HUDEP-2 (cell line): ENCODE results near the gene ESD.

Experiments used
- DNase-seq, 76 experiments: peaks; one replicate each; lab custom pipeline; 2025; ENCODE audit not compliant: unreplicated experiment in 76 of 76; lab: John Stamatoyannopoulos, UW

ESD gene

DNA sequence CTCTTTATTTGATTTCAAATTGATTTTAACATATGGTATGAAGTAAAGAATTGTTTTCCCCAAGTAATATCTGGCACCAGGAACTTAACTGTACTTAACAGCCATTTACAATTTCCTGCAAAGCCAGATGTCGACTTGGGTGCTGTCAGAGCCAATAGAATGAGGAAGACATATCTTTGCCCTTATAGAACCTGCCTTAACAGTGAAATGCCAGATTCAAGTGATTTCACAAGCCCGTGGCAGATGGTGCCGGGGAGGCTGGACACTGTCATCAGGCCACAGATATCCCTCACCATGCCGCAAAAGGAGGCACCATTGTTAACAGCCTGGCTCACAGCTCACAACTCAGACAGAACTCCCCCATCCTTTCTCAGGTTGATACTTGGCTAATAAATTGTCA lies 48.7 kb downstream of the ESD start:
- no peak for DNase-seq

DNA sequence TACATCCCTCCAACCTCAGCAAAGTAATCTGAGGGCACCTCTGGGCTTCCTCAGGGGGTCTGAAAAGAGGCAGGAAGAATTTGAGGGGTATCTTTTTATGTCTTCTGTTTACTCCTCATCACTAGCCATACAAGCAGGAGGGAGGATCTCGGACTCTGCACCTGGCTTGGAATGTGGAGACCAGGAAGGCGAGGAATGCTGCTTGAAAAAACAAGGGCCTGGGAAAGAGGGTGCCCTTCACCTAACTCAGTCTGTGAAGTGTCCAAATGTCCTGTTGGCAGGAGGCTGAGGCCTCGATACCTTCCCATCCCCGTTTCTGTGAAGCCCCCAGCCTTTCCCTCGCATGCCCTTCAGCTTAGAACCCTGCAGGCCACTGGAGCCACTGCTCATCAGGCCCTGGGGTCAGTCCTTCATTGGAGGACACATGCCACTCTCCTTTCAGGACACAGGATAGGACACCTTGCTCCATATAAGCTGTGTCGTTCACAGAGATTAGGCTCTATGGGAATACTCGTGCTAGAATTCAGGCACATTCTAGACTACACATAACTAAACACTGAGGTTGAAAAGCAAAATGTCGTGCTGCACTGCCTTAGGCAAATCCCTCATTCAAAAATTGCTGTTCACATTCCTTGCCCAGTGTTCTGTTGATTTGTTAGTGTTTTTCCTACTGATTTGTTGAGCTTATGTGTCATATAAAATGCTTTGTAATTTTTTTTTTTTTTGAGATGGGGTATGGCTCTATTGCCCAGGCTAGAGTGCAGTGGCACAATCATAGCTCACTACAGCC lies 49.7 kb downstream of the ESD start:
- DNase-seq, result no peak

DNA sequence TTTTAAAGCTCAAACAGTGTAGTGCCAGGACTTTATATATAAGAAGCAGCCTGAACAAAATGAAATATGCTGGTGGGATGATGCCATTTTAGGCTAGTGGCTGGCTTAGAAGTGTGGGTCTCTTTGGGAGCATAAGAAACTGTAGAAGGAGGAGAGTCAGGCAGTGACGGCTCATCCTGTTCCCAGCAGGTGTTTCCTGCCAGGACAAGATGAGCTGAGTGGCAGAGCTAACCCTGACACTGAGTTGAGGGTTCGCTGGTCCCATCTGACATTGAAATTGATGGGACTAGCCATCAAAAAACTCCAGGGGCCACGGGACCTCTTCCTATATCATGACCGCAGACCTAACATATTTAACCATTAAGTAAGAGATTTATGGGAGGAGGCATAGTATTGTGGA lies 51.3 kb downstream of the ESD start:
- DNase-seq, result no peak

DNA sequence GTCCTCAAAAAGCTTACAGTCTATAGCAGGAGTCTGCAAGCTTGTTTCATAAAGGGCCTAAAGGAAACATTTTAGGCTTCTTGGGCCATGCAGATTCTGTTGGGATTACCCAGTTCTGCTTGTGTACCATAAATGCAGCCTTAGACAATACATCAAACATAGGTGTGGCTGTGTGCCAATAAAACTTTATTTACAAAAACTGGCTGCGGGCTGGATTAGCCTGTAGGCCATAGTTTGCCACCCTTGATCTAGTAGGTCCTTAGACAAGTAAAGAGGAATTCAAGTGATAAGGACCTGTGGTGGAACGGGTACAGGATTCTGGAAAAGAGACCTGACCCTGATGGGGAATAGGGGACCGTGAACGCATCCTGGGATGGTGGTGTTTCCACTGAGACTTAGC lies 51.9 kb downstream of the ESD start:
- no peak for DNase-seq

DNA sequence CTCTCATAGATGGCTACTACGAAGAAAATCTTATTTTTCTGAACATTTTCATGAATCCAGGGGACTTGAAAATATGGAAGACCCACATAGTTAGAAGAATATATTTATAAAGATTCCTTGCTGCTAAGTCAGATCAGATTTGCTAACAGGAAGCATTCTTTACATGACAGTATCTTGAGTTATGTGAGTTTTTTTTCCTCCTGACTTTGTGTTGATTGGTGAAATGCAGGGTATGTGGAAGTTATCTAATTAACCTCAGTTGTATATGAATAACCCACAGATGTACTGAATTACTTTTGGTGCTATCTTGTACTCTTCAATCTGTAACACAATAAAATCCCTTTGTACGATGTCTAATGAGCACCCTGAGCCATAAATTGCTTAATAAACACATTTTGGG lies 53.8 kb downstream of the ESD start:
- no peak for DNase-seq

DNA sequence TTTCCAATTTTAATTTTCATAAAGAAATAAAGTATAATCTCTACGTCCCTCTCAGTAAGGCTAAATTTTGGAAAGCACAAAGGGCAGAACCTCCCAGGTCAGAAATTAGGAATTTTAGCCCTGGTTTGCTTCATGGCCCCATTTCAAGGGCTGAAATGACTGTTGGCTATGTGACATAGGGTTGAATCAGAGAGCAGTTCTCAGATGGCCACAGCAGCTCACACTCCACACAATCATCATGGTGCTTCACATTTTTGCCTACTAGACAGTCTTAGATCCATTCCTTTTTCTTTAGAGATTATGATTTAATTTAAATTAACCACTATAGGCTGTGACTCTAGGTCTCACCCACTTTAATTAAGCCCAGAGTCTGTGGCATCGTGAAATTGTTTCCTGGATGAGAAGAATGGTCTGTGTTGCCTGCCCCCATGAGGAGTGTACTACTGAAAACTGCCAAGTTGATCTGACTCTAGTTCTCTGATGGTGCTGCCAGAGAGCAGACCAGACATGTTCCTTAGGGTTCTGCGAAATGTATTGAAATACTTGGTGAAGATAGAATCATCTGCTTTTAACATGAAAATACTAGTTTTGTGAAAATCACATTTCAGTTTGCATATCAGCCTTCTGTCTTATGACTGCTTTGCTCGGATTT lies 57.4 kb downstream of the ESD start:
- DNase-seq, result no peak

DNA sequence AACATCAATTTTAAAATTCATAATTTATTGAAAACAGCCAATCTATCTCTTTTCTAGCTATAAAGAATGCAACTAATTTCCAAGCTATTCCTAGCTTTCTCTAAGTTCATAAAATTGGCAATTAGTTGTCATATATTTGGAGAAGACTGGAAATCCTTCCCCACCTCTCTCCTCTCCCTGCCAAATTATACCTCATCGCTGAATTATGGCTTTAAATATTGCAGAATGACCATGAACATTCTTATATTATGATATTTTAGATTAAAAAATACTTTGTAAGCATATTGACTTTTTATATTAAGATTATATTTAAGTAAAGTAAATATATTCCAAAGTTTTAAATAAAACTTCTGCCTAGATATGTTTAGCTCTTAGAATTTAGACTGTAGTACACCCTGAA lies 58.2 kb downstream of the ESD start:
- no peak for DNase-seq

DNA sequence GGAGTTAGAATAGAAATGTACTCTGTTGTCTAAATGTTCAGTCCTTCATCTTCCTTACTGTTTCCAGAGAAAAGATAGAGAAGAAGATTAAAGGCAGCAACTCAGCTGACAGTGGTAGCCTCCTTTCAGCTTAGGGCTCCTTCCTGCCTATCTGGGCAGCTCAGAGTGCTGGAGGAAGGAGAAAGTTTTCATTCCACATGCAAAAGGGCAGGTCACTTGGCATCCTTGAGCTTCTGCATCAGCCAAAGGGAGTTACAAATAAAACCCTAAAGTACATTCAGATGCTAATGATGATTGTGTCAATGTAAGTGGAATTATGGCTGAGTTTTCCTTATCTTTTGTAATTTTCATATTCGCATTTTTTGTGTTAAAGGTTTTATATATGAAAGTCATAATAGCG lies 58.9 kb downstream of the ESD start:
- DNase-seq, result no peak

DNA sequence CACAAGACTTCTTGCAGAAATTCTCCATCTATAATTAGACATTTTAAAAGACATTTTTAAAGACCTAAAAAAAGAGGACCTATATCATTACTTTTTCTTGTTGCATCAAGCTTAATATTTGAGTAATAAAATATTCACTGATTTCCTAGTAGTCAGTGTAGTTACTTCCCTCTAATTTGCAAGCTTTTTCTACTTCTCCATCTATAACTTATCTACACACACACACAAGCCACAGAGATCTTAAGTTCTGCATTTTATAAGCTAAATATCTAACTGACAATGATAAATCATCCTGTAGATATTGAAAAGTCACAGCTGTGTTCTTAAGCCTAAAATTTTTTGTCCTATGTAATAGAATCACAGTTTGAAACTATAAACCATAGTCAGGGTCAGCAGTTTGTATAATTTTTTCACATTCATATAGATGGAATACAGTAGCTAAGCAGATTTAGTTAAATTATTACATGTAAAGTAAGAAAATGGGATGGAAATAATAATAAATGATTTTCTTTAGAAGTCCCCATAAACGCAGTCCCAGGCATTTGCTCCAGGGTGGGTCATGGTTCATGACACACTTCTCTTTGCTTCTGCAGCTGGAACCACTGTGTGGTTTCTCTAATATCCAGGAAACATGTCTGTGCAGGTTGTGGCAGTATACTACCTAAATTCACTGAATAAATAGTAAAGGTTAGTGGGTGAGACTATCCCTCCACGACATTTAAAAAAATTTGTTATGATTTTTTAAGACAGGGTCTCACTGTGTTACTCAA lies 60.2 kb downstream of the ESD start:
- DNase-seq, result no peak

DNA sequence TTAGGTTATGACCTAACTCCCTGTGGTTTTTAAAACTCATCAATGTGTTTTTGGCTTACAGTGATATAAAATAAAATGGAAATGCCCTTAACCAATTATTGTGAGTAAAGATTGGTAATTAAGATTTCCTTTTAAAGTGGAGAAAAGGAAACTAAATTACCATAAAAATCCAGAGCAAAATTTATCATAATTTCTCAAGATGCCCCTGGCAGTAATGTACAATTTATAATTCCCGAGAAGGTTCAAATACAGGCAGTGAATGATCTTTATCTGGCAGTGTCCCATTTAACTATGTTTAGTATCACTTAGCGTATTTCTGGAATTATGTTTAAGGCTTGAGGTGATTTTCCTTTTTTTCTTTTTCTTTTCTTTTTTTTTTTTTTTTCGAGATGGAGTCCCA lies 61.5 kb downstream of the ESD start:
- DNase-seq, result no peak

DNA sequence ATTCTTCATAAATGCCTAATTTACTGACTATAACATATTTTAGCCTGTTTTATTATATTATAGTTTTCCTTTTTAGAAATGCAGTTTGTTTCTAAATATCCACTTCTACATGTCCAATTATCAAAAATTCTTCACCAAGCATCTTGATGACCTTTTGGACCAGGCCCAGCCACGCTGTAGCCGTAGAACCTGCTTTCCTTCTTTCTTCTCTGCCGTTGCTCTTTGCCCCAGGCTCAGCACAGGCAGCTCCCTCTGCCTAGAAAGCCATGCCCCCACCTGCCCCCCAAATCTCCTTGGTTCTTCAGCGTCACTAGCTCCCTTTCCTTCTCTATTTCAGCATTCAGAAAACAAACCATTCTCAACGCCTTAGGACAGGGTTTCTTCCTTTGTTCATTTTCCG lies 65.4 kb downstream of the ESD start:
- DNase-seq, result no peak

DNA sequence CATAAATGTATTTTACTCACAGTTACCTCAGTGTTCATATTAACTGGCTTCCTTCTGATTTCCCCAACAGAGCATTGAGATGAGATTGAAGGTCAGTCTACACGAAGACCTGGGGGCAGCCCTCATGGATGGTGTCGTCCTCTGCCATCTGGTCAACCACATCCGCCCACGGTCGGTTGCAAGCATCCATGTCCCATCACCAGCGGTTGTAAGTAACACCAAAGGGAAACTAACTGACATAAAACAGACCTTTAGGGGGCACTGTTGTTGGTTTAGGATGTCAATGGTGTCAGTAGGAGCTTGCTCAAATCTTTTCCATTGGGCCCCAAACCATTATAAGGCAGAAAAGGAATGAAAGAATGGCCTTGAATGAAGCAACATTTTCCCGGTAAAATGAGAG lies 68.2 kb downstream of the ESD start:
- DNase-seq, result peak in 17 of 76 experiments; percentile 1 to 52 (median 9)

DNA sequence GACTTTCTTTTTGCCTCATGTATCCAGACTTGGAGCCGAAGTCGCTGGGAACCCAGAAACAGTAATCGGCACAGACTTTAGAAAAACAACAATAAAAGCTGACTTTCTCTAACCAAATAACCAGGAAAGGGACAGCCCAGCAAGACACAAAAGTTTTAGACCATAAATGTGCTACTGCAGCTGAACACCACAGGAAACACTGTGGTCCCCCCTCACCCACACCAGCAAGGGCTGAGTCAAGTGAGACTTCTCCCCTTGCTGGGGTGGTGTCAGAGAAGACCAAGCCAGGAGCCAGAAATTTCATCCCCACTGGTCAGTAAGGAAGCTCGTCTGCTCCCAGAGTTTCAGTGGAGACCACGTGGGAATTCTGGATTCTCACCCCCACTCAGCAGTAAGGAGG lies 70.6 kb downstream of the ESD start:
- no peak for DNase-seq
